GM18858 (cell line): Measurements from ENCODE around the gene CFAP20DC.

ENCODE experiments used
- ATAC-seq: cut with Tn5 transposase; IDR thresholded peaks from one replicate; pipeline ENCODE4 v1.9.1; 2021; ENCODE audit not compliant: unreplicated experiment

The CFAP20DC gene

GRCh38 chr3:59027607-59028006 is 22.2 kb downstream of the CFAP20DC start:
- no peak for ATAC-seq

- ATAC-seq = no peak
Measured at GRCh38 chr3:59023612-59024011, 26.2 kb downstream of the CFAP20DC start.

- no peak for ATAC-seq
Measured at GRCh38 chr3:59017617-59017984, 32.2 kb downstream of the CFAP20DC start.

GRCh38 chr3:59016930-59017616 is 32.8 kb downstream of the CFAP20DC start:
- ATAC-seq = no peak

GRCh38 chr3:59013611-59014010 is 36.2 kb downstream of the CFAP20DC start:
- no peak for ATAC-seq

- no peak for ATAC-seq
Measured at GRCh38 chr3:59006634-59007517, 42.9 kb downstream of the CFAP20DC start.

- ATAC-seq = no peak
Measured at GRCh38 chr3:59001675-59002074, 48.1 kb downstream of the CFAP20DC start.

- no peak for ATAC-seq
Measured at GRCh38 chr3:58999774-59000160, 50.1 kb downstream of the CFAP20DC start.

GRCh38 chr3:58999134-58999773 is 50.6 kb downstream of the CFAP20DC start:
- ATAC-seq = no peak

- ATAC-seq = no peak
Measured at GRCh38 chr3:58998476-58999117, 51.2 kb downstream of the CFAP20DC start.

GRCh38 chr3:58996730-58997129 is 53.1 kb downstream of the CFAP20DC start:
- no peak for ATAC-seq

GRCh38 chr3:58994746-58995330 is 55.0 kb downstream of the CFAP20DC start:
- no peak for ATAC-seq

GRCh38 chr3:58993547-58993946 is 56.3 kb downstream of the CFAP20DC start:
- no peak for ATAC-seq

- no peak for ATAC-seq
Measured at GRCh38 chr3:58991623-58992022, 58.2 kb downstream of the CFAP20DC start.

GRCh38 chr3:58991026-58991425 is 58.8 kb downstream of the CFAP20DC start:
- no peak for ATAC-seq

- no peak for ATAC-seq
Measured at GRCh38 chr3:58989955-58990354, 59.9 kb downstream of the CFAP20DC start.

GRCh38 chr3:58989163-58989562 is 60.7 kb downstream of the CFAP20DC start:
- ATAC-seq = no peak

GRCh38 chr3:58988041-58988440 is 61.8 kb downstream of the CFAP20DC start:
- no peak for ATAC-seq

- ATAC-seq = no peak
Measured at GRCh38 chr3:58986654-58987053, 63.2 kb downstream of the CFAP20DC start.

- no peak for ATAC-seq
Measured at GRCh38 chr3:58979840-58980239, 70.0 kb downstream of the CFAP20DC start.

- no peak for ATAC-seq
Measured at GRCh38 chr3:58973796-58974195, 76.0 kb downstream of the CFAP20DC start.
